Stimulated activated naive CD8-positive, alpha-beta T cell treated with anti-CD3 and anti-CD28 coated beads, Interleukin-15, Interleukin-2, amounts not matched to agents 100 ng/mL and 50 ng/mL, for 24 hours (primary cell): ENCODE results near the gene RTEL1.
"Not testable (repeated sequence)": the region's sequence is repeated elsewhere in the genome, so short reads cannot be mapped to it uniquely, and the experiment has no call there.

ENCODE experiments used
- H3K27ac Mint-ChIP-seq: one replicate; pipeline ENCODE4 v1.8.0; 2021; ENCODE audit warnings: mild to moderate bottlenecking, mixed read lengths
- H3K27me3 Mint-ChIP-seq: one replicate; pipeline ENCODE4 v1.8.0; 2021; ENCODE audit warnings: mixed read lengths
- H3K36me3 Mint-ChIP-seq: one replicate; pipeline ENCODE4 v1.8.0; 2021; ENCODE audit warnings: low read depth, mixed read lengths
- H3K4me1 Mint-ChIP-seq: one replicate; pipeline ENCODE4 v1.8.0; 2021; ENCODE audit warnings: low read depth, mixed read lengths
- H3K4me3 Mint-ChIP-seq: one replicate; pipeline ENCODE4 v1.8.0; 2021; ENCODE audit warnings: mild to moderate bottlenecking, mixed read lengths
- H3K9me3 Mint-ChIP-seq: one replicate; pipeline ENCODE4 v1.8.0; 2021; ENCODE audit warnings: mixed read lengths

RTEL1 gene

GRCh38 chr20:63640686-63641085 is 17.4 kb upstream of the RTEL1 start:
- peak overlapping the region; percentile 87 for H3K4me3 Mint-ChIP-seq
- not testable (repeated sequence) for H3K27me3 Mint-ChIP-seq, H3K9me3 Mint-ChIP-seq, H3K36me3 Mint-ChIP-seq
- peak overlapping the region; percentile 61 for H3K27ac Mint-ChIP-seq
- H3K4me1 Mint-ChIP-seq, result peaks cover 44% of the 10 kb centered on the region

GRCh38 chr20:63641146-63641791 is 16.8 kb upstream of the RTEL1 start:
- H3K9me3 Mint-ChIP-seq, result no peaks in the 10 kb centered on the region
- peak overlapping the region; percentile 62 for H3K4me3 Mint-ChIP-seq

GRCh38 chr20:63641792-63642523 is 16.2 kb upstream of the RTEL1 start:
- Mint-ChIP-seq H3K4me3 (peak overlapping the region; percentile 62), H3K27ac (no peak overlapping the region), H3K27me3 (no peaks in the 10 kb centered on the region), H3K36me3 (no peaks in the 10 kb centered on the region), H3K9me3 (no peaks in the 10 kb centered on the region), H3K4me1 (peaks cover 33% of the 10 kb centered on the region)

More at GRCh38 chr20:63641146-63641791, 16.8 kb upstream of the RTEL1 start:
- peaks cover 38% of the 10 kb centered on the region for H3K4me1 Mint-ChIP-seq
- H3K27ac Mint-ChIP-seq, result no peak overlapping the region
- no peaks in the 10 kb centered on the region for H3K36me3 Mint-ChIP-seq
- H3K27me3 Mint-ChIP-seq, result no peaks in the 10 kb centered on the region

GRCh38 chr20:63642527-63643247 is 15.4 kb upstream of the RTEL1 start:
- Mint-ChIP-seq H3K36me3 (no peaks in the 10 kb centered on the region), H3K4me1 (peaks cover 27% of the 10 kb centered on the region), H3K4me3 (peak overlapping the region; percentile 53), H3K27me3 (no peaks in the 10 kb centered on the region), H3K9me3 (no peaks in the 10 kb centered on the region), H3K27ac (peak overlapping the region; percentile 63)

GRCh38 chr20:63643499-63643898 is 14.6 kb upstream of the RTEL1 start:
- Mint-ChIP-seq H3K4me1 (peaks cover 21% of the 10 kb centered on the region), H3K27me3 (no peaks in the 10 kb centered on the region), H3K9me3 (no peaks in the 10 kb centered on the region), H3K36me3 (no peaks in the 10 kb centered on the region), H3K4me3 (peak overlapping the region; percentile 47), H3K27ac (no peak overlapping the region)

- H3K4me1 Mint-ChIP-seq, result peaks cover 17% of the 10 kb centered on the region
- H3K27me3 Mint-ChIP-seq, result no peaks in the 10 kb centered on the region
- H3K4me3 Mint-ChIP-seq, result peak overlapping the region; percentile 47
- H3K9me3 Mint-ChIP-seq, result no peaks in the 10 kb centered on the region
- H3K36me3 Mint-ChIP-seq, result no peaks in the 10 kb centered on the region
- no peak overlapping the region for H3K27ac Mint-ChIP-seq
These were observed 14.2 kb upstream of the RTEL1 start for GRCh38 chr20:63643946-63644345.

- H3K9me3 Mint-ChIP-seq, result no peaks in the 10 kb centered on the region
- H3K27me3 Mint-ChIP-seq, result no peaks in the 10 kb centered on the region
- no peak overlapping the region for H3K4me3 Mint-ChIP-seq
- H3K4me1 Mint-ChIP-seq, result peaks cover 4% of the 10 kb centered on the region
- no peak overlapping the region for H3K27ac Mint-ChIP-seq
- H3K36me3 Mint-ChIP-seq, result no peaks in the 10 kb centered on the region
These were observed 12.9 kb upstream of the RTEL1 start for GRCh38 chr20:63645218-63645617.

- Mint-ChIP-seq H3K4me3 (no peak overlapping the region), H3K9me3 (no peaks in the 10 kb centered on the region), H3K27ac (peak overlapping the region; percentile 59), H3K36me3 (no peaks in the 10 kb centered on the region), H3K27me3 (no peaks in the 10 kb centered on the region), H3K4me1 (peaks cover 6% of the 10 kb centered on the region)
These were observed 9.9 kb upstream of the RTEL1 start for GRCh38 chr20:63648190-63648589.

- no peaks in the 10 kb centered on the region for H3K36me3 Mint-ChIP-seq
- no peak overlapping the region for H3K4me3 Mint-ChIP-seq
- no peaks in the 10 kb centered on the region for H3K9me3 Mint-ChIP-seq
- H3K27me3 Mint-ChIP-seq, result no peaks in the 10 kb centered on the region
- H3K4me1 Mint-ChIP-seq, result peaks cover 9% of the 10 kb centered on the region
- no peak overlapping the region for H3K27ac Mint-ChIP-seq
These were observed 9.1 kb upstream of the RTEL1 start for GRCh38 chr20:63648895-63649589.

- H3K27ac Mint-ChIP-seq, H3K36me3 Mint-ChIP-seq, H3K9me3 Mint-ChIP-seq, H3K4me3 Mint-ChIP-seq, H3K27me3 Mint-ChIP-seq: not testable (repeated sequence)
- peaks cover 17% of the 10 kb centered on the region for H3K4me1 Mint-ChIP-seq
These were observed 7.6 kb upstream of the RTEL1 start for GRCh38 chr20:63650486-63650885.

GRCh38 chr20:63651942-63652191 is 6.2 kb upstream of the RTEL1 start:
- H3K4me1 Mint-ChIP-seq, result peaks cover 17% of the 10 kb centered on the region
- no peaks in the 10 kb centered on the region for H3K27me3 Mint-ChIP-seq
- no peaks in the 10 kb centered on the region for H3K36me3 Mint-ChIP-seq
- H3K9me3 Mint-ChIP-seq, result no peaks in the 10 kb centered on the region
- no peak overlapping the region for H3K27ac Mint-ChIP-seq
- peak overlapping the region; percentile 75 for H3K4me3 Mint-ChIP-seq

- peak overlapping the region; percentile 75 for H3K4me3 Mint-ChIP-seq
- H3K9me3 Mint-ChIP-seq, result no peaks in the 10 kb centered on the region
- H3K4me1 Mint-ChIP-seq, result peaks cover 23% of the 10 kb centered on the region
- no peak overlapping the region for H3K27ac Mint-ChIP-seq
- no peaks in the 10 kb centered on the region for H3K27me3 Mint-ChIP-seq
- H3K36me3 Mint-ChIP-seq, result no peaks in the 10 kb centered on the region
These were observed 5.7 kb upstream of the RTEL1 start for GRCh38 chr20:63652192-63652980.

- peak within 1 kb of the TSS; percentile 58 for H3K27ac Mint-ChIP-seq
These were observed 4.8 kb upstream of the RTEL1 start, which contains the start of gene STMN3 for GRCh38 chr20:63653041-63653973. Gene STMN3 (minus strand): TSS chr20:63653424. CDS start chr20:63653345, 79 bp downstream.

More at GRCh38 chr20:63653041-63653973, 4.8 kb upstream of the RTEL1 start, which contains the start of gene STMN3:
- Mint-ChIP-seq H3K4me3 (peak within 1 kb of the TSS; percentile 76), H3K36me3 (no peaks in the 10 kb centered on the region), H3K4me1 (peaks cover 31% of the 10 kb centered on the region), H3K9me3 (no peaks in the 10 kb centered on the region), H3K27me3 (no peaks in the 10 kb centered on the region)
